Ovary (tissue), 9 donors: ENCODE data around the gene UGT1A3. TPM values are rescaled to one million over a fixed set of nuclear protein-coding genes. Genes with fewer than 3 reads are reported as not detected.

Experiments
- DNase-seq, 5 donors: peaks; one replicate each; pipeline ENCODE4 v3.0.0-alpha.2; 2019 to 2020
- H3K27ac ChIP-seq, 2 donors: fragments of 200-600 bp; one replicate each; pipeline versions ENCODE4 v1.5.1 to v1.8.0; 2019 to 2022
- H3K27me3 ChIP-seq: fragments of 200-600 bp; one replicate; pipeline ENCODE4 v1.8.0; 2022
- H3K36me3 ChIP-seq: fragments of 200-600 bp; sonication (generic); one replicate; pipeline ENCODE4 v1.5.1; 2019
- H3K4me1 ChIP-seq: one replicate; pipeline ENCODE4 v1.8.1; 2013; ENCODE audit warnings: mild to moderate bottlenecking, moderate library complexity; ENCODE audit not compliant: insufficient read depth
- H3K4me3 ChIP-seq: fragments of 200-600 bp; sonication (generic); one replicate; pipeline ENCODE4 v1.5.1; 2017
- H3K9me3 ChIP-seq, 2 donors: fragments of 200-600 bp in 1 of 2; sonication (generic) in 1 of 2; one replicate each; pipeline versions ENCODE4 v1.5.1 to v1.8.1; 2013 to 2019; ENCODE audit warnings: mild to moderate bottlenecking in 1 of 2, moderate library complexity in 1 of 2
- CTCF ChIP-seq, 3 donors: fragments of 450-650 bp in 2 of 3; fragments of 200-600 bp in 1 of 3; IDR thresholded peaks; one replicate each; pipeline versions ENCODE4 v1.5.1 to v1.8.0; 2016 to 2022; ENCODE audit warnings: antibody characterized with exemption in 3 of 3, mild to moderate bottlenecking in 1 of 3
- EP300 ChIP-seq: sonication (generic); formaldehyde crosslinking; IDR thresholded peaks from one replicate; pipeline ENCODE4 v1.6.1; 2017; ENCODE audit warnings: antibody characterized with exemption
- POLR2A ChIP-seq: fragments of 450-650 bp; IDR thresholded peaks from one replicate; pipeline ENCODE4 v1.6.1; 2017; ENCODE audit warnings: antibody characterized with exemption, mild to moderate bottlenecking, moderate library complexity
- WGBS, 3 donors: extraction: QIAGEN DNeasy Blood & Tissue Kit in 1 of 3; methylation state at CpG; one replicate each; pipeline versions ENCODE4 v1.1.5 to v1.1.7; 2013 to 2017; 5-methylcytosine and 5-hydroxymethylcytosine counted together
- intact Hi-C, 4 donors: fragments of 100-400 bp; cut with DNase I; formaldehyde crosslinking; loops; one replicate each; pipeline versions ENCODE4 v1.11.0 to v1.15.1; 2022 to 2023
- polyA plus RNA-seq, 2 donors: library from polyadenylated mRNA; stranded (reverse); fragments of 200-250 nt in 1 of 2; fragments of 350-450 nt in 1 of 2; fragmentation: Illumina TruSeq in 1 of 2; extraction: RNeasy Lipid Tissue Mini Kit (QIAGEN cat#74804) in 1 of 2; gene quantifications; one replicate each; pipeline ENCODE4 v1.2.3, GENCODE V29; 2013 to 2014
- total RNA-seq, 7 donors: library from RNA; depleted of rRNA in 2 of 7; stranded (reverse); fragments of >200 nt in 2 of 7; fragmentation: NEBNext Ultra II Directional in 3 of 7; extraction: Animal tissue kit (Norgen Biotek cat#: 25700) in 3 of 7; gene quantifications; one replicate each; pipeline versions ENCODE4 v1.1.0 to v1.2.4, GENCODE V29; 2016 to 2023
- donor health status: DM: no; HTN: no; CAD: no; lungs with moderate emphysema.
- donor health status: DM: no; HTN: no; CAD: no.
- donor health status: Bipolar disorder and iron deficiency.
- donor health status: DM: yes; HTN: yes; CAD: no.
- donor health status: DM: no; HTN: no; CAD: no.
- donor health status: DM: yes; HTN: yes; CAD: no.

The UGT1A3 gene
- total and polyA plus RNA-seq, 9 donors, result not detected

- H3K27me3 ChIP-seq, result no peaks in the 10 kb centered on the region
- 73 to 86% (median 78%) methylated on average over 1 of the region's 1 CpG for WGBS, 3 donors
Observed at GRCh38 chr2:233684640-233685039, 44.2 kb upstream of the UGT1A3 start.

GRCh38 chr2:233686928-233687327, 41.9 kb upstream of the UGT1A3 start:
- Histone ChIP-seq H3K9me3 (no peaks in the 10 kb centered on the region), H3K4me3 (no peak overlapping the region), H3K36me3 (no peaks in the 10 kb centered on the region), H3K27ac (no peak overlapping the region), H3K4me1 (no peaks in the 10 kb centered on the region), H3K27me3 (no peaks in the 10 kb centered on the region)
- no peak for DNase-seq
- intact Hi-C loops, result no loop called here
- TF ChIP-seq CTCF (IDR thresholded peaks at IDR 0.05), result no peak
- no peak for TF ChIP-seq POLR2A
- TF ChIP-seq EP300, result no peak
- 77 to 92% (median 87%) methylated on average over 5 of the region's 5 CpGs for WGBS, 3 donors

More at GRCh38 chr2:233684640-233685039, 44.2 kb upstream of the UGT1A3 start:
- TF ChIP-seq EP300, result no peak
- no peak for TF ChIP-seq POLR2A
- TF ChIP-seq CTCF (IDR thresholded peaks at IDR 0.05), result no peak
- no peak for DNase-seq
- intact Hi-C loops, result no loop called here
- no peaks in the 10 kb centered on the region for H3K4me1 ChIP-seq
- H3K27ac ChIP-seq, result no peak overlapping the region
- no peak overlapping the region for H3K4me3 ChIP-seq
- H3K36me3 ChIP-seq, result no peaks in the 10 kb centered on the region
- no peaks in the 10 kb centered on the region for H3K9me3 ChIP-seq

- H3K27me3 ChIP-seq, result no peaks in the 10 kb centered on the region
- WGBS, 3 donors, result 68 to 78% (median 78%) methylated on average over 5 of the region's 5 CpGs
- no peak for DNase-seq
- H3K4me1 ChIP-seq, result no peaks in the 10 kb centered on the region
- intact Hi-C loops, result no loop called here
- TF ChIP-seq CTCF (IDR thresholded peaks at IDR 0.05), result no peak
- TF ChIP-seq EP300, result no peak
- TF ChIP-seq POLR2A, result no peak
- no peak overlapping the region for H3K4me3 ChIP-seq
- H3K9me3 ChIP-seq, result no peaks in the 10 kb centered on the region
- no peak overlapping the region for H3K27ac ChIP-seq
- no peaks in the 10 kb centered on the region for H3K36me3 ChIP-seq
Observed at GRCh38 chr2:233688341-233688740, 40.5 kb upstream of the UGT1A3 start.

- no peak overlapping the region for H3K27ac ChIP-seq
- no peaks in the 10 kb centered on the region for H3K27me3 ChIP-seq
- no peaks in the 10 kb centered on the region for H3K9me3 ChIP-seq
- intact Hi-C loops, result no loop called here
- H3K4me3 ChIP-seq, result no peak overlapping the region
- no peak for TF ChIP-seq POLR2A
- no peak for TF ChIP-seq EP300
- no peak for TF ChIP-seq CTCF (IDR thresholded peaks at IDR 0.05)
- no peaks in the 10 kb centered on the region for H3K36me3 ChIP-seq
- no peak for DNase-seq
- H3K4me1 ChIP-seq, result no peaks in the 10 kb centered on the region
Observed at GRCh38 chr2:233689031-233689430, 39.8 kb upstream of the UGT1A3 start.

- intact Hi-C loops, result no loop called here
- no peaks in the 10 kb centered on the region for H3K36me3 ChIP-seq
- DNase-seq, result no peak
- no peaks in the 10 kb centered on the region for H3K9me3 ChIP-seq
- H3K27me3 ChIP-seq, result no peaks in the 10 kb centered on the region
- no peak overlapping the region for H3K4me3 ChIP-seq
- no peaks in the 10 kb centered on the region for H3K4me1 ChIP-seq
- TF ChIP-seq POLR2A (no peak), EP300 (no peak)
- 5 to 13% (median 8%) methylated on average over 3 of the region's 3 CpGs for WGBS, 3 donors
- no peak overlapping the region for H3K27ac ChIP-seq
Observed at GRCh38 chr2:233689501-233689900, 39.3 kb upstream of the UGT1A3 start.
